K562 (cell line): ENCODE results near the gene DGAT2L6. TPM values are rescaled to one million over a fixed set of nuclear protein-coding genes. Genes with fewer than 3 reads are reported as not detected.

Experiments
- CHD2 ChIP-seq: IDR thresholded peaks from 2 replicates; pipeline ENCODE4 v1.6.1; 2011; ENCODE audit warnings: low read depth, low read length
- FOS ChIP-seq: IDR thresholded peaks from 3 replicates; pipeline ENCODE4 v1.6.1; 2011; ENCODE audit not compliant: insufficient read length; ENCODE audit errors: extremely low read depth
- GABPB2 ChIP-seq: fragments of 250-450 bp; sonication (Bioruptor Pico); conservative IDR thresholded peaks from 2 replicates; pipeline ENCODE4 v1.5.1; 2021; ENCODE audit warnings: mild to moderate bottlenecking
- HNRNPH1 ChIP-seq: fragments of 200-400 bp; formaldehyde crosslinking; optimal IDR thresholded peaks from 2 replicates; pipeline ENCODE3; 2017; ENCODE audit warnings: low read depth, mild to moderate bottlenecking, low read length, moderate library complexity
- MECOM ChIP-seq: fragments of 250-450 bp; sonication (Bioruptor Pico); IDR thresholded peaks from 2 replicates; pipeline ENCODE4 v1.8.0; 2022; ENCODE audit warnings: inconsistent platforms
- MEF2D ChIP-seq: conservative IDR thresholded peaks from 2 replicates; pipeline ENCODE4 v1.6.1; 2016; ENCODE audit warnings: low read depth, missing genetic modification characterization, missing compliant biosample characterization
- ZNF282 ChIP-seq: sonication (generic); formaldehyde crosslinking; IDR thresholded peaks from 2 replicates; pipeline ENCODE4 v1.8.1; 2023; ENCODE audit warnings: missing genetic modification reagents
- polyA plus RNA-seq, 8 experiments: library from polyadenylated mRNA; depleted of rRNA in 4 of 8; stranded (reverse) in 5 of 8; unstranded in 3 of 8; fragments of >200 nt; fragmentation: Nextera tagmentation in 2 of 8; fragmentation: Illumina TruSeq in 1 of 8; extraction: Ambion mirVana in 2 of 8; extraction: Trizol in 1 of 8; gene quantifications; 2 replicates each; pipeline versions ENCODE4 v1.2.1 to v1.2.3, GENCODE V29; 2011 to 2014; ENCODE audit warnings: inconsistent platforms in 1 of 8, missing spikeins in 1 of 8
- total RNA-seq, 7 experiments: library from RNA; depleted of rRNA in 6 of 7; stranded (reverse); fragments of >200 nt in 6 of 7; fragmentation: Illumina TruSeq in 2 of 7; extraction: Trizol in 2 of 7; gene quantifications; 2 replicates each; pipeline versions ENCODE4 v1.2.1 to v1.2.3, GENCODE V29; 2011 to 2021; ENCODE audit warnings: low replicate concordance in 1 of 7
- TF ChIP-seq, protein P1 (sequence below), 2 experiments: fragments of 150-350 bp in 1 of 2; IDR thresholded peaks; 2 replicates each; pipeline ENCODE4 v1.6.1; 2012 to 2016; ENCODE audit warnings: low read depth in 2 of 2, low read length in 2 of 2, mild to moderate bottlenecking in 1 of 2, moderate library complexity in 1 of 2
- TF ChIP-seq, protein P2 (sequence below): fragments of 450-650 bp; formaldehyde crosslinking; IDR thresholded peaks from 2 replicates; pipeline ENCODE4 v1.4.0; 2022; ENCODE audit warnings: missing genetic modification characterization
- TF ChIP-seq, protein P3 (sequence below): fragments of 450-650 bp; IDR thresholded peaks from 2 replicates; pipeline ENCODE4 v1.6.1; 2018; ENCODE audit not compliant: partially characterized antibody
- TF ChIP-seq, protein P4 (sequence below): sonication (generic); formaldehyde crosslinking; IDR thresholded peaks from 2 replicates; pipeline ENCODE4 v1.8.0; 2022; ENCODE audit warnings: mild to moderate bottlenecking, missing genetic modification reagents
- TF ChIP-seq, protein P5 (sequence below), 2 experiments: fragments of 450-650 bp; IDR thresholded peaks; 2 replicates each; pipeline ENCODE4 v1.6.1; 2018; ENCODE audit warnings: mild to moderate bottlenecking in 2 of 2, low read depth in 1 of 2; ENCODE audit not compliant: partially characterized antibody in 2 of 2

The DGAT2L6 gene
- total and polyA plus RNA-seq, 9 of the 15 experiments (the other 6 are each of a cell fraction or from before 2014, with no cell fraction given): not detected

DNA sequence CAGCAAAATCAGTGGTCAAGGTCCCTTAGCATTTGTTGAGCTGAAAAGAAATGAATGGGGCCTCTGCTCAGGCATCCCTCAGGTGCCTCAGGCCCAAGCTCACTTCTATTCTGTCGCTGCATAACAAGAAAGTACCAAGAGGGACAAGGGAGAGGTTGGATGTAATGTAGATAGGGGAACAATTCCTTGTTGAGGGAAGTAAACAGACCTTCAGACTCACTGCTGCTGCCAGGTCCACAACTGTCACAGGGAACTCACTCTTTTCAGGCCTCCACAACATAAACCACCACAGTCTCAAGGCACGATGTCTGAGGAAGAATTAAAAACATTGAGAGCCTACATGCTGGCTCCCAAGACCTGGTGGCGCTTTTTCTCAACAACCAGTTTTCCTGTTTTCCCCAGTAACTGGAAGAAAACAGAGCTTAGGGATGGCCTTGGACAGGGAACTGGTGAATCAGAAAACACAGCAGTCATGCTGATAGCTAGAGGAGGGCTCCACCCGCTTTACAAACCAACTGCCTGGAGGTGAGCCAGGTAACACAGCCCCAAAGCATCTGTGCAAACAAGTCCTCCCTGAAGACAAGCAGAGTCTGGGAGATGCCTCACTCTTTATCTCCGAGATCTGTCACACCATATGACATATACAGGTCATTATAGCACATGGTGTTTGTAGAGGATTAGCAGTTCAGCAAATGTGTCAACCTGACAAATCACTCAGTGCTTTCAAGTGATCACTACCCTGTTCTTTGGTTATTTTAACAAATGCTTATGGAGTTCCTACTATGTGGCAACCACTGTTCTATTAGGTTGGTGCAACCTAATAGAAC, 42.9 kb downstream of the DGAT2L6 start (continued):
- TF ChIP-seq, protein P1, sequence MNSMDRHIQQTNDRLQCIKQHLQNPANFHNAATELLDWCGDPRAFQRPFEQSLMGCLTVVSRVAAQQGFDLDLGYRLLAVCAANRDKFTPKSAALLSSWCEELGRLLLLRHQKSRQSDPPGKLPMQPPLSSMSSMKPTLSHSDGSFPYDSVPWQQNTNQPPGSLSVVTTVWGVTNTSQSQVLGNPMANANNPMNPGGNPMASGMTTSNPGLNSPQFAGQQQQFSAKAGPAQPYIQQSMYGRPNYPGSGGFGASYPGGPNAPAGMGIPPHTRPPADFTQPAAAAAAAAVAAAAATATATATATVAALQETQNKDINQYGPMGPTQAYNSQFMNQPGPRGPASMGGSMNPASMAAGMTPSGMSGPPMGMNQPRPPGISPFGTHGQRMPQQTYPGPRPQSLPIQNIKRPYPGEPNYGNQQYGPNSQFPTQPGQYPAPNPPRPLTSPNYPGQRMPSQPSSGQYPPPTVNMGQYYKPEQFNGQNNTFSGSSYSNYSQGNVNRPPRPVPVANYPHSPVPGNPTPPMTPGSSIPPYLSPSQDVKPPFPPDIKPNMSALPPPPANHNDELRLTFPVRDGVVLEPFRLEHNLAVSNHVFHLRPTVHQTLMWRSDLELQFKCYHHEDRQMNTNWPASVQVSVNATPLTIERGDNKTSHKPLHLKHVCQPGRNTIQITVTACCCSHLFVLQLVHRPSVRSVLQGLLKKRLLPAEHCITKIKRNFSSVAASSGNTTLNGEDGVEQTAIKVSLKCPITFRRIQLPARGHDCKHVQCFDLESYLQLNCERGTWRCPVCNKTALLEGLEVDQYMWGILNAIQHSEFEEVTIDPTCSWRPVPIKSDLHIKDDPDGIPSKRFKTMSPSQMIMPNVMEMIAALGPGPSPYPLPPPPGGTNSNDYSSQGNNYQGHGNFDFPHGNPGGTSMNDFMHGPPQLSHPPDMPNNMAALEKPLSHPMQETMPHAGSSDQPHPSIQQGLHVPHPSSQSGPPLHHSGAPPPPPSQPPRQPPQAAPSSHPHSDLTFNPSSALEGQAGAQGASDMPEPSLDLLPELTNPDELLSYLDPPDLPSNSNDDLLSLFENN (IDR thresholded peaks at IDR 0.05; ENCODE audit: low read depth in 2 of 2, low read length in 2 of 2): peak in 1 of 2 experiments; percentile 36; a peak in 1 of 4 replicates
- TF ChIP-seq, protein P2, sequence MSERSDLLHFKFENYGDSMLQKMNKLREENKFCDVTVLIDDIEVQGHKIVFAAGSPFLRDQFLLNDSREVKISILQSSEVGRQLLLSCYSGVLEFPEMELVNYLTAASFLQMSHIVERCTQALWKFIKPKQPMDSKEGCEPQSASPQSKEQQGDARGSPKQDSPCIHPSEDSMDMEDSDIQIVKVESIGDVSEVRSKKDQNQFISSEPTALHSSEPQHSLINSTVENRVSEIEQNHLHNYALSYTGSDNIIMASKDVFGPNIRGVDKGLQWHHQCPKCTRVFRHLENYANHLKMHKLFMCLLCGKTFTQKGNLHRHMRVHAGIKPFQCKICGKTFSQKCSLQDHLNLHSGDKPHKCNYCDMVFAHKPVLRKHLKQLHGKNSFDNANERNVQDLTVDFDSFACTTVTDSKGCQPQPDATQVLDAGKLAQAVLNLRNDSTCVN (CRISPR knock-in tag): no peak
- TF ChIP-seq, protein P3, sequence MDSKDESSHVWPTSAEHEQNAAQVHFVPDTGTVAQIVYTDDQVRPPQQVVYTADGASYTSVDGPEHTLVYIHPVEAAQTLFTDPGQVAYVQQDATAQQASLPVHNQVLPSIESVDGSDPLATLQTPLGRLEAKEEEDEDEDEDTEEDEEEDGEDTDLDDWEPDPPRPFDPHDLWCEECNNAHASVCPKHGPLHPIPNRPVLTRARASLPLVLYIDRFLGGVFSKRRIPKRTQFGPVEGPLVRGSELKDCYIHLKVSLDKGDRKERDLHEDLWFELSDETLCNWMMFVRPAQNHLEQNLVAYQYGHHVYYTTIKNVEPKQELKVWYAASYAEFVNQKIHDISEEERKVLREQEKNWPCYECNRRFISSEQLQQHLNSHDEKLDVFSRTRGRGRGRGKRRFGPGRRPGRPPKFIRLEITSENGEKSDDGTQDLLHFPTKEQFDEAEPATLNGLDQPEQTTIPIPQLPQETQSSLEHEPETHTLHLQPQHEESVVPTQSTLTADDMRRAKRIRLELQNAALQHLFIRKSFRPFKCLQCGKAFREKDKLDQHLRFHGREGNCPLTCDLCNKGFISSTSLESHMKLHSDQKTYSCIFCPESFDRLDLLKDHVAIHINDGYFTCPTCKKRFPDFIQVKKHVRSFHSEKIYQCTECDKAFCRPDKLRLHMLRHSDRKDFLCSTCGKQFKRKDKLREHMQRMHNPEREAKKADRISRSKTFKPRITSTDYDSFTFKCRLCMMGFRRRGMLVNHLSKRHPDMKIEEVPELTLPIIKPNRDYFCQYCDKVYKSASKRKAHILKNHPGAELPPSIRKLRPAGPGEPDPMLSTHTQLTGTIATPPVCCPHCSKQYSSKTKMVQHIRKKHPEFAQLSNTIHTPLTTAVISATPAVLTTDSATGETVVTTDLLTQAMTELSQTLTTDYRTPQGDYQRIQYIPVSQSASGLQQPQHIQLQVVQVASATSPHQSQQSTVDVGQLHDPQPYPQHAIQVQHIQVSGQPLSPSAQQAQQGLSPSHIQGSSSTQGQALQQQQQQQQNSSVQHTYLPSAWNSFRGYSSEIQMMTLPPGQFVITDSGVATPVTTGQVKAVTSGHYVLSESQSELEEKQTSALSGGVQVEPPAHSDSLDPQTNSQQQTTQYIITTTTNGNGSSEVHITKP: no peak
- TF ChIP-seq, protein P4, sequence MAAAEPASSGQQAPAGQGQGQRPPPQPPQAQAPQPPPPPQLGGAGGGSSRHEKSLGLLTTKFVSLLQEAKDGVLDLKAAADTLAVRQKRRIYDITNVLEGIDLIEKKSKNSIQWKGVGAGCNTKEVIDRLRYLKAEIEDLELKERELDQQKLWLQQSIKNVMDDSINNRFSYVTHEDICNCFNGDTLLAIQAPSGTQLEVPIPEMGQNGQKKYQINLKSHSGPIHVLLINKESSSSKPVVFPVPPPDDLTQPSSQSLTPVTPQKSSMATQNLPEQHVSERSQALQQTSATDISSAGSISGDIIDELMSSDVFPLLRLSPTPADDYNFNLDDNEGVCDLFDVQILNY: no peak
- TF ChIP-seq FOS: no peak
- TF ChIP-seq MEF2D (tag): no peak
- no peak for TF ChIP-seq ZNF282 (CRISPR knock-in tag)
- no peak for TF ChIP-seq HNRNPH1
- no peak for TF ChIP-seq GABPB2
- TF ChIP-seq CHD2: no peak
- TF ChIP-seq MECOM (CRISPR knock-in tag): peak; percentile 50; the same call in 1 of the 2 replicates
- TF ChIP-seq, protein P5, sequence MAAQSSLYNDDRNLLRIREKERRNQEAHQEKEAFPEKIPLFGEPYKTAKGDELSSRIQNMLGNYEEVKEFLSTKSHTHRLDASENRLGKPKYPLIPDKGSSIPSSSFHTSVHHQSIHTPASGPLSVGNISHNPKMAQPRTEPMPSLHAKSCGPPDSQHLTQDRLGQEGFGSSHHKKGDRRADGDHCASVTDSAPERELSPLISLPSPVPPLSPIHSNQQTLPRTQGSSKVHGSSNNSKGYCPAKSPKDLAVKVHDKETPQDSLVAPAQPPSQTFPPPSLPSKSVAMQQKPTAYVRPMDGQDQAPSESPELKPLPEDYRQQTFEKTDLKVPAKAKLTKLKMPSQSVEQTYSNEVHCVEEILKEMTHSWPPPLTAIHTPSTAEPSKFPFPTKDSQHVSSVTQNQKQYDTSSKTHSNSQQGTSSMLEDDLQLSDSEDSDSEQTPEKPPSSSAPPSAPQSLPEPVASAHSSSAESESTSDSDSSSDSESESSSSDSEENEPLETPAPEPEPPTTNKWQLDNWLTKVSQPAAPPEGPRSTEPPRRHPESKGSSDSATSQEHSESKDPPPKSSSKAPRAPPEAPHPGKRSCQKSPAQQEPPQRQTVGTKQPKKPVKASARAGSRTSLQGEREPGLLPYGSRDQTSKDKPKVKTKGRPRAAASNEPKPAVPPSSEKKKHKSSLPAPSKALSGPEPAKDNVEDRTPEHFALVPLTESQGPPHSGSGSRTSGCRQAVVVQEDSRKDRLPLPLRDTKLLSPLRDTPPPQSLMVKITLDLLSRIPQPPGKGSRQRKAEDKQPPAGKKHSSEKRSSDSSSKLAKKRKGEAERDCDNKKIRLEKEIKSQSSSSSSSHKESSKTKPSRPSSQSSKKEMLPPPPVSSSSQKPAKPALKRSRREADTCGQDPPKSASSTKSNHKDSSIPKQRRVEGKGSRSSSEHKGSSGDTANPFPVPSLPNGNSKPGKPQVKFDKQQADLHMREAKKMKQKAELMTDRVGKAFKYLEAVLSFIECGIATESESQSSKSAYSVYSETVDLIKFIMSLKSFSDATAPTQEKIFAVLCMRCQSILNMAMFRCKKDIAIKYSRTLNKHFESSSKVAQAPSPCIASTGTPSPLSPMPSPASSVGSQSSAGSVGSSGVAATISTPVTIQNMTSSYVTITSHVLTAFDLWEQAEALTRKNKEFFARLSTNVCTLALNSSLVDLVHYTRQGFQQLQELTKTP (IDR thresholded peaks at IDR 0.05; ENCODE audit: low read depth in 1 of 2, partially characterized antibody in 2 of 2): no peak
